DMS114 treated with DMSO at 0.1 percent for 48 hours (cell line): ENCODE results near the gene KBTBD4.
"Not testable (repeated sequence)": the region's sequence is repeated elsewhere in the genome, so short reads cannot be mapped to it uniquely, and the experiment has no call there.

ENCODE experiments used
- DNase-seq: peaks from one replicate; lab custom pipeline; 2025; ENCODE audit not compliant: unreplicated experiment; lab: John Stamatoyannopoulos, UW

Gene KBTBD4

DNA sequence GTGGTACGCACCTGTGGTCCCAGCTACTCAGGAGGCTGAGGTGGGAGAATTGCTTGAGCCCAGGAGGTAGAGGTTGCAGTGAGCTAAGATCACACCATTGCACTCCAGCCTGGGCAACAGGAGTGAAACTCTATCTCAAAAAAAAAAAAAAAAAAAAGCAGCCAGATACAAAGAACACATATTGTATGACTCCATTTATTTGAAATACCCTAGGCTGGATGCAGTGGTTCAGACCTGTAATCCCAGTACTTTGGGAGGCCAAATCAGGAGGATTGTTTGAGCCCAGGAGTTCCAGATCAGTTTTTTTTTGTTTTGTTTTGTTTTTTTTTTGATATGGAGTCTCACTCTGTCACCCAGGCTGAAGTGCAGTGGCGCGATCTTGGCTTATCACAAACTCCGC, 16.4 kb downstream of the KBTBD4 start:
- DNase-seq: not testable (repeated sequence)

DNA sequence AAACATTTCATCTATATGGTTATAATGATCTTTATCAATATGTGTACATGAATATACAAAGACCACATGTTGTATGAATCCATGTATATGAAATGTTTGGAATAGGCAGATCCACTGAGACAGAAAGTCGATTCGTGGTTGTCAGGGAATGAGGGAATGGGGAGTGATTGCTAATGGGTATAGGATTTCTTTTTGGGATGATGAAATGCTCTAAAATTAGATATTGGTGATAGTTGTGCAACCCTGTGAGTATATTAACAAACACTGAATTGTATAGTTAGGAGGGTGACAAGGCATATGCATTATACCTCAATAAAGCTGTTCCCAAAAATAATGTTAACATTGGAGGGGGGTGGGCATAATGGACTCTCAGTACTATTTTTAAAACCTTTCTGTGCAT, 18.3 kb downstream of the KBTBD4 start:
- DNase-seq: no peak

DNA sequence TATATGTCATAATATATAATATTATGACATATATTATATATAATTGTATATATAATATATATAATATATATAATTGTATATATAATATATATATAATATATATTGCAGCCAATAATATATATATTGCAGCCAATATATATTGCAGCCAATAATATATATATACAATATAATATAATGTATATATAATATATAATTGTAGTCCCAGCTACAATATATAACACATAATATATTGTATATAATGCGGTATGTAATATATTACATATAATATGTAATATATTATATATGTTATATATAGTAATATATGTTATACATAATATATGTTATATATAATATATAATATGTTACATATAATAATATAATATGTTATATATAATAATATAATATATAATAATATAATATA, 20.1 kb downstream of the KBTBD4 start:
- DNase-seq: no peak

DNA sequence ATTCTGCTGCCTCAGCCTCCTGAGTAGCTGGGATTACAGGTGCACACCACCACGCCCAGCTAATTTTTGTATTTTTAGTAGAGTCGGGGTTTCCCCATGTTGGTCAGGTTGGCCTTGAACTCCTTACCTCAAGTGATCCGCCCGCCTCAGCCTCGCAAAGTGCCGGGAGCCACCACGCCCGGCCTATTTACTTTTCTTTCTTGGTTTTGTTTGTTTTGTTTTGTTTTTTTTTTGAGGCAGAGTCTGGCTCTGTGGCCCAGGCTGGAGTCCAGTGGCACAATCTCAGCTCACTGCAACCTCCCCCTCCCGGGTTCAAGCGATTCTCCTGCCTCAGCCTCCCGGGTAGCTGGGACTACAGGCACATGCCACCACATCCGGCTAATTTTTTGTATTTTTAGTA, 21.8 kb downstream of the KBTBD4 start:
- DNase-seq: not testable (repeated sequence)

DNA sequence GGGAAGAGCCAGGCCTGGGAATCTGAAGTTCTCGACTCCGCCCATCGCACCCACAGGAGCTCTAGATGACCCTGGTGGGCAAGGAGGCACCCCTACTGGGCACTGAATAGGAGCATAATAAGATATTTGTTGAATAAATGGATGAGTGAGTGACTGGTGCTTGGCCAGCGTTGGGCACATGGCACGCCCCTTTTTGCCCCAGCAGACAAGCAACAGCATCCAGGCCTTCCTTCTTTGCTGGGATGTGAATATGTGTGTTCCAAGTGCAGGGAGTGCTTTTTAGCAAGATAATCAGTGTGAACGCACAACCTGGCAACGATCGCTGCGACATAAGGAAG, 25.4 kb downstream of the KBTBD4 start:
- no peak for DNase-seq

DNA sequence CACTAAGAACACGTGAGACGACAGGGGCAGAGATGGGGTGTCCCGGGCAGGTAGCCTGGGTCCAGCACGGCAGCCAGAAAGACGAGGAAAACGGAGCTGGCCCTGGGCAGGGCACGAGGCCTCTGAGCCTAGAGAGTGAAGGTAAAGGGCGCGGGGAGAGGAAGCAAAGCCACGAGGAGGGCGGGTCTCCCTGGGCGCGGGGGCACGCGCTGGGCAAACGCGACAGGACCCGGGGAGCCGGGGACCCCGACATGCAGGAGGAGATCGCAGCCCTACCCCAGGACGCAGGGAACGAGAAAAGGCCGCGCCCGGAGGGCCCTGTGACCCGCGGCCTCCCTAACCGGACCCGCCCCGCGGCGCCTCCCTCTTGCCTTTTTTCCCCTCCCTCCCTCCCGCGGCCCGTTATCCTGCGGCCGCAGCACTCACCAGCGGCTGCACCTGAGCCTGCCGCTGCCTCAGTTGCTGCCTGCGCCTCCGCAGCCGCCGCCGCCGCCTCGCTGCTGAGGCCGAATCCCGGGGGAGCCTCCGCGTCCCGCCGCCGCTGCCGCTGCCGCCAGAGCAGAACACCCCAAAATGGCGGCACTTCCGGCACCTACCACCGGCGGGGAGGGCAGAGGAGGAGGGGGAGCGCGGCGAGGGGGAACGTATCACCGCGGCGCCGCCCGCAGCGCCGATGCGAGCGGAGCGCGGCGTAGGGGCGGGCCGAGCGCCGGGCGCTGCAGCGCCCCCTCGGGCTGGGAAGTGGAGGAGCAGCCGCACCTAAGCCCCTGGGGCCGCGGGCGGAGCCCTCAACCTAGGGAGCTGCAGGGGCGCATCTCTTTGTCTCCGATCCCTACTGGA, 26.0 kb downstream of the KBTBD4 start, which contains the start of gene CELF1:
Gene CELF1, minus strand, starts transcription at position 567 of the 840 bp plus-strand sequence. CDS start 53,609 bp downstream, outside the sequence.
- DNase-seq: peak; percentile 77

DNA sequence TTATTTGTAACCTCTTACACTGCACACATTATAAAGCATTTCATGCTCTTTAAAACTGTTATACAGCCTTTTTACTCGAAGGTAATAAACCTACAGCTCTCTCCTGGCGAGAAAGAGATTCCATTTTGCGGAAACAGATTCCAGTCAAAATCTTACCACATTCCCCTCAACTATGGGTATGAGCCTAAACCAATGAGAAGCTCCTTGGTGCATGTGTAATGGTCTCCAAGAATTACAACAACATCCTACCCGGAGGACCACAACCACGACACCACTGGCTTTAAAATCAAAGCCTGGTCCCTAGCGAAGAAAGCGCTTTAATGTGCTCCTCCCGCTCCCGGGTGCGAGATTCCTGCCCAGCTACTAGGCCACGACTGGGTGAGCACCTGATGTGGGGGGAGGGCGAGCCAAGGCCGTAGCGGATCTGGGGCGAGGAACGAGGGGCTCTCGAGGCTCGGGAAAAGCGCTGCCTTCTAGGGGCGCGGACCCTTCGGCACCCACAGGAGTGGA, 26.7 kb downstream of the KBTBD4 start:
- peak; percentile 16 for DNase-seq

DNA sequence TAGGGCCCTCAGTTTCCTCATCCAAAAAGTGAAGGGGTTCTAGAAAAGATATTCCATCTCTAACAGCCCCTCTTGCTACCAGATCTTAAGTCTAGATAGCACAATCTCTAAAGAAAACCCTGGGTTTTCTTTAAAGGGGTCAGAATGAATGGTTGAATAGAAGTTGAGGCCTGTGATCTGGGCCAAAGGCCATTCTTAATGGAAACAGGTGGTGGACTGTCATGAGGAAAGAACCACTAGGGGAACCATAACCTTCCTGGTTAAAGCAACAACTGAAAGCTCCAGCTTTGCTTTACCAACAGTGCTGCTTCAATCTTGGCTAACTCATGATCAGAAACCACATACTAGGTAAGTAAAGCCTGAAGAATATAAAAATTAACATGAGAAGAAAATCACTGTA, 27.7 kb downstream of the KBTBD4 start:
- DNase-seq: no peak

DNA sequence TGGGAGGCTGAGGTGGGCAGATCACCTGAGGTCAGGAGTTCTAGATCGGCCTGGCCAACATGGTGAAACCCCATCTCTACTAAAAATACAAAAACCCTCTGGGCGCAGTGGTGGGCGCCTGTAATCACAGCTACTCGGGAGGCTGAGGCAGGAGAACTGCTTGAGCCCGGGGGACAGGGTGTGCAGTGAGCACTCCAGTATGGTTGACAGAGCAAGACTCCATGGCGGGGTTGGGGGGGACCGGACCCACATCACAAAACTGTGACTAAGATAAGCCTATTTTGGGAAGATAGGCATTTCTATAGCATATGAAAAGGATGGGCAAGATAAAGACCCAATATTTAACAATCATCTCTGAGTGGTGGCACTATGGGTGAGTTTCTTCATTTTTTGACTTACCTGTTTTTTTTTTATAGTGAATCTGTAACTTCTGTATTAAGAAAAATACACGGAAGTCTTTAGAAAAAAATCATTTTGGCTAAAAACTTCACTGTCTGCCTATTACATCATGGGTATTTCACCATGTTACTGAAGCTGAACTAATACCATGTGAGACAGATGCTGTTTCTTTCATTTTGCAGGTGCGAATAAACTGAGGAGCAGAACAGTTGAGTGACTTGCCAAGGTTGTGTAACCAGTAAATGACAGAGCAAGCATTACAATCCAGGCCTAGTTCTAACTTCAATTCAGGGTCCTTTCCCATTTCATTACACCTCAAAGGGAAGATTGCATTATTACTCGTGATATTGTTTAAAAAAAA, 28.3 kb downstream of the KBTBD4 start:
- no peak for DNase-seq

DNA sequence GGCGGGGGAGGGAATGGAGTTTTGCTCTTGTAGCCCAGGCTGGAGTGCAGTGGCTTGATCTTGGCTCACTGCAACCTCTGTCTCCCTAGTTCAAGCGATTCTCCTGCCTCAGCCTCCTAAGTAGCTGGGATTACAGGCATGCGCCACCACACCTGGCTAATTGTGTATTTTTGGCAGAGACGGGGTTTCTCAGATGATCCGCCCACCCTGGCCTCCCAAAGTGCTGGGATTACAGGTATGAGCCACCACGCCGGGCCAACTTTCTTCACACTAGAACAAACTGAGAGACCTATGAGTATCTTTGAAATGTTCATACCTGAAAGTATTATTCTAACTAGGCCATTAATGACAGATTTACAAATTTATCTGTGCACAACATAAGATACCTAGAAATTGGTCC, 32.5 kb downstream of the KBTBD4 start:
- DNase-seq: not testable (repeated sequence)

DNA sequence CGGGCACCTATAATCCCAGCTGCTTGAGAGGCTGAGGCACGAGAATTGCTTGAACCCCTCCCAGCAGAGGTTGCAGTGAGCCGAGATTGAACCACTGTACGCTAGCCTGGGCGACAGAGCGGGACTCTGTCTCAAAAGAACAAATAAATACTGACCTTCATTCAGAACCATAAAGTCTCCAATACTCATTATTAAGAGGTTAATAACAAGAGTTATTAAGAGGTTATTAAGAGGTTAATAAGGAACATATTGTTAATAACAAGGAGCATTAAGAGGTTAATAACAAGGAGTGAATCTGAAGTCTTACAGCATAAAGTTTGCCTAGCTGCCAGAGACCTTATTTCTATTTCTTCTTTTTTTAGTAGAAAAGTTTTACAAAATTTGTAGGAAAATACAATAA, 33.5 kb downstream of the KBTBD4 start:
- DNase-seq: no peak

DNA sequence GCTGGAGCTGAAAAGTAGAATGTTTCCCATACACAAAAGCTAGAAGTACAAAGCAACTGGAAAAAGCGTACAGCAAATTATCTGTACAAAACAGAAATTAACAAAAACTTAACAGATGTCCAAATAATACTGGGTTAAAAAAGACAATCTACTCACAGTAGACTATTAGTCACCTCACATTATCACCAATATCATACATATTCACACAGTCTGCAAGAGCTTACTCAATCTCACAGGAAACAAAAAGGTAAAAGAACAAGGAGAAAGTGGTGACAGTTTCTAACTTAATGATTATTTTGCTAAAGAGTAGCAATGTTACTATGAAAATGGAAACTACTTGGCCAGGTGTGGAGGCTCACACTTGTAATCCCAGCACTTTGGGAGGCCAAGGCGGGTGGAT, 37.7 kb downstream of the KBTBD4 start:
- no peak for DNase-seq

DNA sequence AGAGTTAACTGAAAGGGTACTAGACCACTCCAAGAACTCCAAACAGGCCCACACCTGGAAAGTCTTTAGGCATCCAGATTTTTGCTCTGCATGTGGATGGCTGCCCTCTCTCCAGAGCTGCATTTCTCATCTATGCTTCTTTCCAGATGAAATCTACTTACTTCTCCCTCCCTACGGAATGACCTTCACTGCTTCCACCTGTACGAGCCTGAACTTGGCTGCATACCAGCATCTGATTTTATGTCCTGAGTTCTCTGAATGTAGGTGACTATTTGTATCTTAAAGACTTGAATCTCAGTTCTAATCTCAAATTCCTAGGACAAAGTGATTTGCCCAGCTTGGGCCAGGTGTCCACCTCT, 39.1 kb downstream of the KBTBD4 start:
- no peak for DNase-seq

DNA sequence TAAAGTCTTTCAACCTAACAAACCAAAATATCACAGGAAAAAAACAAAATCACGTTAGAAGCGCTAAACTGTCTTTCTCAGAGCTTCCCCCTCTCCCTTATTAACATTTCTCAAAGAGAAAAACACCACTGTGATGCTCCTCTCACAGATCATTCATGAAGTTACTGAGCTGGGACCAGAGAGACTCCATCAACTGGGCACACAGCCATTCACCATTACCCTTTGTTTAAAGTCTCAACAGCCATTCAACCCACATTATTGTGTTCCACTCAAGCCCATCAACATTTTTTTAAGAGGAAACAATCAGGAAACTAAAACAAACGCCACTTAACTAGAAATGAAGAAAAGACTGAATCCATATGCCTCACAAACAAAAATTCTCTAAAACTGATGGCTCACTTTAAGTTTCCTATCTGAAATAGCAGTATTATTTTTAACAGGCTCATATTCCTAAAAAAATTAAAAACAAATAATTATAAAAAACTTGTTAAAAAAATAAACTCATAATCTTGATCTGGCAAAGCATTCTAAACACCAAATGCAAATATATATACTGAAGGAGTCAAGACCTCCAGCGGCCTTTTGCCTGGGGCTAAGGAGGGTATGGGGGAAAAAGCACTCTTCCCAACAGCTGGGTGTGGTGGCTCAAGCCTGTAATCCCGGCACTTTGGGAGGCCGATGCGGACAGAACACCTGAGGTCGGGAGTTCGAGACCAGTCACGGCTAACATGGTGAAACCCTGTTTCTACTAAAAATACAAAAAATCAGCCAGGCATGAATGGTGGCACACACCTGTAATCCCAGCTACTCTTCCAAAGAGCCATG, 39.8 kb downstream of the KBTBD4 start:
- no peak for DNase-seq

DNA sequence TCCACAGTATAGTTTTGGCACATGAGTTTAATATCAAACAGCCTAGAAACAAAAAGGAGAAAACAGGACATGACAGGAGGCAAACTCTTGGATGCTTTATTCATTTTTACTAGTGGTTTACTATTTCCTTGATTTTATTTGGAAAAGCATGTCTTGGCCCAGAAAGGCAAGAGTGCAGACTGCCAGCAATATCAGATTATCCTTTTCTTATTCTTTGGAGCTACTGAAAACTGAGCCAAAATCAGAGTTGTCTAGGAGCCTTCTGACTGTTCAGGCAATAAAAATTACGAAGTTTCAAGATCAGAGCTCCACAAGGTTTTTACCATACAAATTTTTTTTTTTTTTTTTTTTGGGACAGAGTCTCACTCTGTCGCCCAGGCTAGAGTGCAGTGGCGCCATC, 41.9 kb downstream of the KBTBD4 start:
- DNase-seq: no peak

DNA sequence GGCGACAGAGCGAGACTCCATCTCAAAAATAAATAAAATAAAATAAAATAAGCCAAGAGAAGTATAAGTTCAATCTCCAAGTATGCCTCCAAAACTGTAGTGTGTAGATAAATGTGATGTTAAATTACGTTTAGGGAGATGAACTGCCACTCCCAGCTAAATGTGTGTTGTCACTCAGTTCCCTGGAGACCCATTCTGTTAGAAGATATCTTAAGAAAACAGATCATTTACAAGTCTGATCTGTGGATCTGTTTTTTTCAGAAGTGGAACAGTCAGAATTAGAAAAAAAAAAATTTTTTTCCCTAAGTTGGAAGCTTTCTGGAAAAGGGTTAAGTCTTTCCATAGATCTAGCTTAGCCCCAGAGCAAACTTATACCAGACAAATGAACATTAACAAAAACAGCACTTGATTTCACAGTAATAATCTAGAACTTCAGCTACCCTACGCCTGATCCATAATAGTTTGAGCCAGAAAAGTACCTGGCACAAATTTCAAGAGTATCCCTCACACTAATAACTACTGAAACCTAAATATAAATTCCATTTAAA, 44.0 kb downstream of the KBTBD4 start:
- DNase-seq: no peak

DNA sequence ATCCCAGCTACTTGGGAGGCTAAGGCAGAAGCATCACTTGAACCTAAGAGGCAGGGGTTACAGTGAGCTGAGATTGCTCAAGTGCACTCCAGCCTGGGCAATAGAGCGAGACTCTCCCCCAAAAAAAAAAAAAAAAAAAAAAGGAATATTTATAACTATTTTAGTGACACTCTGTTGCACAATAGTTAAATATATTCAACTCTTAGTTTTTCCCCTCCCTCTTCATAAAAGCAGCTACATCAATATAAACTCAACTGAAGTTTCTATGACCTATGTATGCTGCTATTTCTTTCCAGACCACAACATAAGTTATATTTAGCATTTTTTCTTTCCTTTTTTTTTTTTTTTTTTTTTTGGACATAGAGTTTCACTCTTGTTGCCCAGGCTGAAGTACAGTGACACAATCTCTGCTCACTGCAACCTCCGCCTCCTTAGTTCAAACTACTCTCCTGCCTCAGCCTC, 45.0 kb downstream of the KBTBD4 start:
- DNase-seq: no peak

DNA sequence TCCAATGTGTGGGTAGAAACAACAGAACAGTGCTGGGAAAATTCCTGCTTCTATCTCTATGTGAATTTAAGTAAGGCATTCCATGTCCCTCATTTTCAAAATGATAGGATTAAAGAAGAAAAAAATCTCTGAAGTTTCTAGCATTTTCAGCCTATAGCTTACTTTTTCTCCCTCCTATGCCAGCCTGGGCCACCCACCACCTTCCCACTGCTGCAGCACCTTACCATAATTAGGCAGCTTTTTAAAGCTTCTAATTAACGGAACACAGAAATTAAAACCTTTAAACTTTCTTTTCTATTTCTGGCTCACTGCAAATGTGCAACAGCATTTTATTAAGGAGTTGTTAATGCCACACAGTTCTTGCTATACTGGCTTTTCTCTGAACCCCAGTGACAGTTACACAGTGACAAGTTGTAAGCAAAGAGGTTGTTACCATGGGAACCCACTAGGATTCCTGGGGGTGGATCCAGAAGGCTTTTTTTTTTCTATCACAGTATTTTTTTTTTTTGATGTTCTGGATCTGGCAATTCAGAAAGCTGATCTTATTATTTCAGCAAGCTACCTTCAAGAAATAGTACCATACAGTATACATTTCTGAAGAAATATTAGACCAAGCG, 46.1 kb downstream of the KBTBD4 start:
- DNase-seq: no peak

DNA sequence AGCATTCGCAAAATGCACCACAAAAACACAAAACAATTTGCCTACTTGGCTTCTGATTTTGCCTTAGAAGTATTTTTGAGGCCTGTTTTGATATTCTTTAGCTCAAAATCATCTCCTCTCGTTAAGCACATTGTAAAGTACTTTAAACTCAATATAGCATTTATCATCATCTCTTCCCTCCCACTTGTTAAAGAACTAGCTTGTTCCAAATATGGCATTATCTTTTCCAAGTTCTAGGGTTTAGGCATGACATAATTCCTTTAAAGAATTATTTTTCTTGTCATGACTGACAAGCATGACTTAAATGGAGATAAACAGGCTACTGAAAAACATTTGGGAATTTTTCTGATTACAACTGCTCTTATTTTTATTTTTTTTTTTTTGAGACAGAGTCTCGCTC, 47.1 kb downstream of the KBTBD4 start:
- DNase-seq: no peak

DNA sequence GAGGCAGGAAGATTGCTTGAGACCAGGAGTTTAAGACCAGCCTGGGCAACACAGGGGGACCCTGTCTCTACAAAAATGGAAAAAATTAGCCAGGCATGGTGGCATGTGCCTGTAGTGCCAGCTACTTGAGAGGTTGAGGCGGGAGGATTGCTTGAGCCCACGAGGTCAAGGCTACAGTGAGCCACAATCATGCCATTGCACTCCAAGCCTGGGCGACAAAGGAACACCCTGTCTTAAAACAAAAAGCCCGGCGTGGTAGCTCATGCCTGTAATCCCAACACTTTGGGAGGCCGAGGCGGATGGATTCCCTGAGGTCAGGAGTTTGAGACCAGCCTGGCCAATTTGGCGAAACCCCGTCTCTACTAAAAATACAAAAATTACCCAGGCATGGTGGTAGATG, 48.0 kb downstream of the KBTBD4 start:
- DNase-seq: not testable (repeated sequence)

DNA sequence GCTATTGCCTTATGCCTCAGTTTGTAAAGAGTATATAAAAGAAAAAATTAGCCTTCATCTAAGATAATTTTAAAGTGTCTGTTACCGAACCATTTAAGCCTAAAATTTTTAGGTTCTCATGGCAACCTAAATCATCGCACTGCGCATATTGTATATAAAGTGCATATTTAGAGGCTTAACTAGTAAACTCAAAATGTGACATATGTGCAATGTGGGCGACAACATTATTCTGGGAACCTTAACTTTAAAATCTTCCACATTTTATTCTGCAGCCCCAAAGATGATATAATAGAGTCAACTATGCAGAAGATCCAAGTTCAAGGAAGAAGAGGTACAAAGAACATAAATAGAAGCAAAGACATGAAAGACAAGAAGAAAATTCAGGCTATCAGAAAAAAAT, 48.8 kb downstream of the KBTBD4 start:
- no peak for DNase-seq
